Measurements from ENCODE around the gene C1orf159. TPM values are rescaled to one million over a fixed set of nuclear protein-coding genes. Genes with fewer than 3 reads are reported as not detected.

Gene C1orf159
- total and polyA plus RNA-seq, 9 of the 15 experiments (the other 6 are each of a cell fraction or from before 2014, with no cell fraction given), result 0.28 to 54.9 (median 10.6) TPM

DNA sequence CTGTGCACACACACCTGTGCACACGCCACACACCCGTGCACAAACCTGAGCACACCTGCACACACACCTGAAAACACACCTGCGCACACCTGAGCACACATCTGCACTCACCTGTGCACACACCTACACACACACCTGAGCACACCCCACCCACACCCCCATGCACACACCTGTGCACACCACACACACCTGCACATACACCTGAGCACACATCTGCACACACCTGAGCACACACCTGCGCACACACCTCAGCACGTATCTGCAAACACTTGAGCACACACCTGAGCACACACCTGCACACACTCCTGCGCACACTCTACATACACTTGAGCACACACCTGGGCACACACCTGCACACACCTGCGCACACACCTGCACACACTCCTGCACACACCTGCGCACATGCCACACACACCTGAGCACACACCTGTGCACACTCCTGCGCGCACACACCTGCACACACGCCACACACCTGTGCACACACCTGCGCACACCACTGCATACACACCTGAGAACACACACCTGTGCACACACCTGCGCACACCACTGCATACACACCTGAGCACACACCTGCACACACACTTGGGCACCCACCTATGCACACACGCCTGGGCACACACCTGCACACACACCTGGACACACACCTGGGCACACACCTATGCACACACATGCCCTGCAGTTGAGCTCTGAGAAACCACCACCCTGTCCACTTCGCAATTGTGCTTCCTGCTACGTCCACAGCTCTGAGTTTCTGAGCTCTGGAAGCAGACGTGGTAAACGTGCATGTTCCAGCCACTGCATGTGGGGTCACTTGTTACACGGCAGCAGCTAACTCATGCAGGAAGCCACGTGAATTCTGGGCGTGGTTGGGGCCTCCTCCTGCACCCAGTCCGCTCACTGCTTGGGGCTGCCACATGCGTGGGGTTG lies 8.0 kb upstream of the C1orf159 start (continued):
- TF ChIP-seq, protein P1, sequence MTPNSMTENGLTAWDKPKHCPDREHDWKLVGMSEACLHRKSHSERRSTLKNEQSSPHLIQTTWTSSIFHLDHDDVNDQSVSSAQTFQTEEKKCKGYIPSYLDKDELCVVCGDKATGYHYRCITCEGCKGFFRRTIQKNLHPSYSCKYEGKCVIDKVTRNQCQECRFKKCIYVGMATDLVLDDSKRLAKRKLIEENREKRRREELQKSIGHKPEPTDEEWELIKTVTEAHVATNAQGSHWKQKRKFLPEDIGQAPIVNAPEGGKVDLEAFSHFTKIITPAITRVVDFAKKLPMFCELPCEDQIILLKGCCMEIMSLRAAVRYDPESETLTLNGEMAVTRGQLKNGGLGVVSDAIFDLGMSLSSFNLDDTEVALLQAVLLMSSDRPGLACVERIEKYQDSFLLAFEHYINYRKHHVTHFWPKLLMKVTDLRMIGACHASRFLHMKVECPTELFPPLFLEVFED (CRISPR knock-in tag; conservative IDR thresholded peaks at IDR 0.05), result peak; percentile 62; the same call in 1 of the 2 replicates
- TF ChIP-seq ZNF431 (CRISPR knock-in tag; IDR thresholded peaks at IDR 0.05) (peak; percentile 91), GATAD2B (IDR thresholded peaks at IDR 0.05; ENCODE audit: borderline replicate concordance) (peak; percentile 33; the same call in 1 of the 2 replicates), ZFP30 (CRISPR knock-in tag; IDR thresholded peaks at IDR 0.05; ENCODE audit: borderline replicate concordance) (no peak), SP1 (CRISPR knock-in tag; IDR thresholded peaks at IDR 0.05) (0 out of 2 replicates have a peak, but pooled peaks have one; percentile 43), TARDBP (IDR thresholded peaks at IDR 0.05) (no peak), POLR3A (IDR thresholded peaks at IDR 0.05; ENCODE audit: borderline replicate concordance, extremely low read depth, insufficient read depth, insufficient read length) (no peak), KDM5B (IDR thresholded peaks at IDR 0.05; ENCODE audit: insufficient replicate concordance, low read depth, low read length) (no peak)
- TF ChIP-seq, protein P2, sequence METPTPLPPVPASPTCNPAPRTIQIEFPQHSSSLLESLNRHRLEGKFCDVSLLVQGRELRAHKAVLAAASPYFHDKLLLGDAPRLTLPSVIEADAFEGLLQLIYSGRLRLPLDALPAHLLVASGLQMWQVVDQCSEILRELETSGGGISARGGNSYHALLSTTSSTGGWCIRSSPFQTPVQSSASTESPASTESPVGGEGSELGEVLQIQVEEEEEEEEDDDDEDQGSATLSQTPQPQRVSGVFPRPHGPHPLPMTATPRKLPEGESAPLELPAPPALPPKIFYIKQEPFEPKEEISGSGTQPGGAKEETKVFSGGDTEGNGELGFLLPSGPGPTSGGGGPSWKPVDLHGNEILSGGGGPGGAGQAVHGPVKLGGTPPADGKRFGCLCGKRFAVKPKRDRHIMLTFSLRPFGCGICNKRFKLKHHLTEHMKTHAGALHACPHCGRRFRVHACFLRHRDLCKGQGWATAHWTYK (CRISPR knock-in tag; IDR thresholded peaks at IDR 0.05), result 0 out of 2 replicates have a peak, but pooled peaks have one; percentile 32
- TF ChIP-seq, protein P3, sequence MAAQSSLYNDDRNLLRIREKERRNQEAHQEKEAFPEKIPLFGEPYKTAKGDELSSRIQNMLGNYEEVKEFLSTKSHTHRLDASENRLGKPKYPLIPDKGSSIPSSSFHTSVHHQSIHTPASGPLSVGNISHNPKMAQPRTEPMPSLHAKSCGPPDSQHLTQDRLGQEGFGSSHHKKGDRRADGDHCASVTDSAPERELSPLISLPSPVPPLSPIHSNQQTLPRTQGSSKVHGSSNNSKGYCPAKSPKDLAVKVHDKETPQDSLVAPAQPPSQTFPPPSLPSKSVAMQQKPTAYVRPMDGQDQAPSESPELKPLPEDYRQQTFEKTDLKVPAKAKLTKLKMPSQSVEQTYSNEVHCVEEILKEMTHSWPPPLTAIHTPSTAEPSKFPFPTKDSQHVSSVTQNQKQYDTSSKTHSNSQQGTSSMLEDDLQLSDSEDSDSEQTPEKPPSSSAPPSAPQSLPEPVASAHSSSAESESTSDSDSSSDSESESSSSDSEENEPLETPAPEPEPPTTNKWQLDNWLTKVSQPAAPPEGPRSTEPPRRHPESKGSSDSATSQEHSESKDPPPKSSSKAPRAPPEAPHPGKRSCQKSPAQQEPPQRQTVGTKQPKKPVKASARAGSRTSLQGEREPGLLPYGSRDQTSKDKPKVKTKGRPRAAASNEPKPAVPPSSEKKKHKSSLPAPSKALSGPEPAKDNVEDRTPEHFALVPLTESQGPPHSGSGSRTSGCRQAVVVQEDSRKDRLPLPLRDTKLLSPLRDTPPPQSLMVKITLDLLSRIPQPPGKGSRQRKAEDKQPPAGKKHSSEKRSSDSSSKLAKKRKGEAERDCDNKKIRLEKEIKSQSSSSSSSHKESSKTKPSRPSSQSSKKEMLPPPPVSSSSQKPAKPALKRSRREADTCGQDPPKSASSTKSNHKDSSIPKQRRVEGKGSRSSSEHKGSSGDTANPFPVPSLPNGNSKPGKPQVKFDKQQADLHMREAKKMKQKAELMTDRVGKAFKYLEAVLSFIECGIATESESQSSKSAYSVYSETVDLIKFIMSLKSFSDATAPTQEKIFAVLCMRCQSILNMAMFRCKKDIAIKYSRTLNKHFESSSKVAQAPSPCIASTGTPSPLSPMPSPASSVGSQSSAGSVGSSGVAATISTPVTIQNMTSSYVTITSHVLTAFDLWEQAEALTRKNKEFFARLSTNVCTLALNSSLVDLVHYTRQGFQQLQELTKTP (IDR thresholded peaks at IDR 0.05; ENCODE audit: low read depth in 1 of 2, partially characterized antibody in 2 of 2), result peak in 1 of 2 experiments; percentile 32
- TF ChIP-seq, protein P4, sequence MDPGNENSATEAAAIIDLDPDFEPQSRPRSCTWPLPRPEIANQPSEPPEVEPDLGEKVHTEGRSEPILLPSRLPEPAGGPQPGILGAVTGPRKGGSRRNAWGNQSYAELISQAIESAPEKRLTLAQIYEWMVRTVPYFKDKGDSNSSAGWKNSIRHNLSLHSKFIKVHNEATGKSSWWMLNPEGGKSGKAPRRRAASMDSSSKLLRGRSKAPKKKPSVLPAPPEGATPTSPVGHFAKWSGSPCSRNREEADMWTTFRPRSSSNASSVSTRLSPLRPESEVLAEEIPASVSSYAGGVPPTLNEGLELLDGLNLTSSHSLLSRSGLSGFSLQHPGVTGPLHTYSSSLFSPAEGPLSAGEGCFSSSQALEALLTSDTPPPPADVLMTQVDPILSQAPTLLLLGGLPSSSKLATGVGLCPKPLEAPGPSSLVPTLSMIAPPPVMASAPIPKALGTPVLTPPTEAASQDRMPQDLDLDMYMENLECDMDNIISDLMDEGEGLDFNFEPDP (CRISPR knock-in tag; IDR thresholded peaks at IDR 0.05), result no peak
- TF ChIP-seq, protein P5, sequence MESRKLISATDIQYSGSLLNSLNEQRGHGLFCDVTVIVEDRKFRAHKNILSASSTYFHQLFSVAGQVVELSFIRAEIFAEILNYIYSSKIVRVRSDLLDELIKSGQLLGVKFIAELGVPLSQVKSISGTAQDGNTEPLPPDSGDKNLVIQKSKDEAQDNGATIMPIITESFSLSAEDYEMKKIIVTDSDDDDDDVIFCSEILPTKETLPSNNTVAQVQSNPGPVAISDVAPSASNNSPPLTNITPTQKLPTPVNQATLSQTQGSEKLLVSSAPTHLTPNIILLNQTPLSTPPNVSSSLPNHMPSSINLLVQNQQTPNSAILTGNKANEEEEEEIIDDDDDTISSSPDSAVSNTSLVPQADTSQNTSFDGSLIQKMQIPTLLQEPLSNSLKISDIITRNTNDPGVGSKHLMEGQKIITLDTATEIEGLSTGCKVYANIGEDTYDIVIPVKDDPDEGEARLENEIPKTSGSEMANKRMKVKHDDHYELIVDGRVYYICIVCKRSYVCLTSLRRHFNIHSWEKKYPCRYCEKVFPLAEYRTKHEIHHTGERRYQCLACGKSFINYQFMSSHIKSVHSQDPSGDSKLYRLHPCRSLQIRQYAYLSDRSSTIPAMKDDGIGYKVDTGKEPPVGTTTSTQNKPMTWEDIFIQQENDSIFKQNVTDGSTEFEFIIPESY (CRISPR knock-in tag; IDR thresholded peaks at IDR 0.05), result peak; percentile 67
- TF ChIP-seq, protein P6, sequence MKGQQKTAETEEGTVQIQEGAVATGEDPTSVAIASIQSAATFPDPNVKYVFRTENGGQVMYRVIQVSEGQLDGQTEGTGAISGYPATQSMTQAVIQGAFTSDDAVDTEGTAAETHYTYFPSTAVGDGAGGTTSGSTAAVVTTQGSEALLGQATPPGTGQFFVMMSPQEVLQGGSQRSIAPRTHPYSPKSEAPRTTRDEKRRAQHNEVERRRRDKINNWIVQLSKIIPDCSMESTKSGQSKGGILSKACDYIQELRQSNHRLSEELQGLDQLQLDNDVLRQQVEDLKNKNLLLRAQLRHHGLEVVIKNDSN (CRISPR knock-in tag; IDR thresholded peaks at IDR 0.05), result peak; percentile 36; the same call in 1 of the 2 replicates
